ENCODE data around the gene CTDSPL.

Gene CTDSPL

GRCh38 chr3:37872413-37873160 is 10.9 kb downstream of the CTDSPL start:
- no peak for DNase-seq (ENCODE audit: low read depth, low spot score)
- no peaks in the 10 kb centered on the region; the same call in 1 of the 2 replicates for H3K9me3 ChIP-seq (ENCODE audit: low read depth, low read length)
- no peak for TF ChIP-seq FOXP2 (optimal IDR thresholded peaks at IDR 0.05; ENCODE audit: control extremely low read depth, extremely low read length, insufficient read depth)
- no peak for TF ChIP-seq POLR2AphosphoS5 (IDR thresholded peaks at IDR 0.05; ENCODE audit: borderline replicate concordance, low read depth, low read length)
- no peak for TF ChIP-seq EZH2 (IDR thresholded peaks at IDR 0.05)
- no peak overlapping the region for H3K4me3 ChIP-seq
- no peak overlapping the region for H3K27ac ChIP-seq
- H3K36me3 ChIP-seq (ENCODE audit: insufficient read depth, low read length) = no peaks in the 10 kb centered on the region
- no peak overlapping the region for H3K9ac ChIP-seq (ENCODE audit: insufficient read length)

GRCh38 chr3:37876279-37876678 is 14.6 kb downstream of the CTDSPL start:
- Histone ChIP-seq H3K9me3 (ENCODE audit: low read depth, low read length) (no peaks in the 10 kb centered on the region; the same call in 1 of the 2 replicates), H3K27ac (no peak overlapping the region), H3K4me3 (no peak overlapping the region), H3K36me3 (ENCODE audit: insufficient read depth, low read length) (no peaks in the 10 kb centered on the region), H3K9ac (ENCODE audit: insufficient read length) (no peak overlapping the region)
- DNase-seq (ENCODE audit: low read depth, low spot score) = no peak
- TF ChIP-seq EZH2 (IDR thresholded peaks at IDR 0.05) (no peak), FOXP2 (optimal IDR thresholded peaks at IDR 0.05; ENCODE audit: control extremely low read depth, extremely low read length, insufficient read depth) (no peak), POLR2AphosphoS5 (IDR thresholded peaks at IDR 0.05; ENCODE audit: borderline replicate concordance, low read depth, low read length) (no peak)

- Histone ChIP-seq H3K36me3 (ENCODE audit: insufficient read depth, low read length) (no peaks in the 10 kb centered on the region), H3K4me3 (no peak overlapping the region), H3K9ac (ENCODE audit: insufficient read length) (no peak overlapping the region), H3K27ac (no peak overlapping the region), H3K9me3 (ENCODE audit: low read depth, low read length) (no peaks in the 10 kb centered on the region)
- TF ChIP-seq EZH2 (IDR thresholded peaks at IDR 0.05) = no peak
- TF ChIP-seq POLR2AphosphoS5 (IDR thresholded peaks at IDR 0.05; ENCODE audit: borderline replicate concordance, low read depth, low read length) = no peak
- no peak for TF ChIP-seq FOXP2 (optimal IDR thresholded peaks at IDR 0.05; ENCODE audit: control extremely low read depth, extremely low read length, insufficient read depth)
- DNase-seq (ENCODE audit: low read depth, low spot score) = no peak
Measured at GRCh38 chr3:37882711-37883110, 21.0 kb downstream of the CTDSPL start.

GRCh38 chr3:37885814-37886213 is 24.1 kb downstream of the CTDSPL start:
- Histone ChIP-seq H3K36me3 (ENCODE audit: insufficient read depth, low read length) (no peaks in the 10 kb centered on the region), H3K27ac (no peak overlapping the region), H3K9me3 (ENCODE audit: low read depth, low read length) (no peaks in the 10 kb centered on the region), H3K9ac (ENCODE audit: insufficient read length) (no peak overlapping the region), H3K4me3 (no peak overlapping the region)
- DNase-seq (ENCODE audit: low read depth, low spot score) = no peak
- TF ChIP-seq EZH2 (IDR thresholded peaks at IDR 0.05) (no peak), FOXP2 (optimal IDR thresholded peaks at IDR 0.05; ENCODE audit: control extremely low read depth, extremely low read length, insufficient read depth) (no peak), POLR2AphosphoS5 (IDR thresholded peaks at IDR 0.05; ENCODE audit: borderline replicate concordance, low read depth, low read length) (no peak)

- TF ChIP-seq EZH2 (IDR thresholded peaks at IDR 0.05) (no peak), FOXP2 (optimal IDR thresholded peaks at IDR 0.05; ENCODE audit: control extremely low read depth, extremely low read length, insufficient read depth) (no peak), POLR2AphosphoS5 (IDR thresholded peaks at IDR 0.05; ENCODE audit: borderline replicate concordance, low read depth, low read length) (no peak)
- H3K9ac ChIP-seq (ENCODE audit: insufficient read length) = no peak overlapping the region
- DNase-seq (ENCODE audit: low read depth, low spot score) = no peak
- H3K36me3 ChIP-seq (ENCODE audit: insufficient read depth, low read length) = no peaks in the 10 kb centered on the region
- no peak overlapping the region for H3K27ac ChIP-seq
- no peak overlapping the region for H3K4me3 ChIP-seq
- no peaks in the 10 kb centered on the region for H3K9me3 ChIP-seq (ENCODE audit: low read depth, low read length)
Measured at GRCh38 chr3:37886395-37886794, 24.7 kb downstream of the CTDSPL start.

GRCh38 chr3:37887062-37887461 is 25.4 kb downstream of the CTDSPL start:
- no peak for DNase-seq (ENCODE audit: low read depth, low spot score)
- Histone ChIP-seq H3K27ac (no peak overlapping the region), H3K4me3 (no peak overlapping the region), H3K9ac (ENCODE audit: insufficient read length) (no peak overlapping the region), H3K9me3 (ENCODE audit: low read depth, low read length) (no peaks in the 10 kb centered on the region), H3K36me3 (ENCODE audit: insufficient read depth, low read length) (no peaks in the 10 kb centered on the region)
- TF ChIP-seq POLR2AphosphoS5 (IDR thresholded peaks at IDR 0.05; ENCODE audit: borderline replicate concordance, low read depth, low read length) = no peak
- TF ChIP-seq EZH2 (IDR thresholded peaks at IDR 0.05) = no peak
- TF ChIP-seq FOXP2 (optimal IDR thresholded peaks at IDR 0.05; ENCODE audit: control extremely low read depth, extremely low read length, insufficient read depth) = no peak

- Histone ChIP-seq H3K36me3 (ENCODE audit: insufficient read depth, low read length) (no peaks in the 10 kb centered on the region), H3K27ac (no peak overlapping the region), H3K9me3 (ENCODE audit: low read depth, low read length) (no peaks in the 10 kb centered on the region), H3K9ac (ENCODE audit: insufficient read length) (no peak overlapping the region), H3K4me3 (no peak overlapping the region)
- TF ChIP-seq POLR2AphosphoS5 (IDR thresholded peaks at IDR 0.05; ENCODE audit: borderline replicate concordance, low read depth, low read length) (no peak), FOXP2 (optimal IDR thresholded peaks at IDR 0.05; ENCODE audit: control extremely low read depth, extremely low read length, insufficient read depth) (no peak), EZH2 (IDR thresholded peaks at IDR 0.05) (no peak)
- DNase-seq (ENCODE audit: low read depth, low spot score) = no peak
Measured at GRCh38 chr3:37887824-37888223, 26.1 kb downstream of the CTDSPL start.

- TF ChIP-seq FOXP2 (optimal IDR thresholded peaks at IDR 0.05; ENCODE audit: control extremely low read depth, extremely low read length, insufficient read depth) (no peak), POLR2AphosphoS5 (IDR thresholded peaks at IDR 0.05; ENCODE audit: borderline replicate concordance, low read depth, low read length) (no peak), EZH2 (IDR thresholded peaks at IDR 0.05) (no peak)
- no peaks in the 10 kb centered on the region for H3K9me3 ChIP-seq (ENCODE audit: low read depth, low read length)
- no peak overlapping the region for H3K9ac ChIP-seq (ENCODE audit: insufficient read length)
Measured at GRCh38 chr3:37888421-37888820, 26.7 kb downstream of the CTDSPL start.

More at GRCh38 chr3:37888421-37888820, 26.7 kb downstream of the CTDSPL start:
- Histone ChIP-seq H3K27ac (no peak overlapping the region), H3K4me3 (no peak overlapping the region), H3K36me3 (ENCODE audit: insufficient read depth, low read length) (no peaks in the 10 kb centered on the region)
- no peak for DNase-seq (ENCODE audit: low read depth, low spot score)
